ENCODE data around the gene TMEM161B.

Gene TMEM161B

GRCh38 chr5:88287846-88288527 is 19.3 kb upstream of the TMEM161B start:
- Histone ChIP-seq H3K79me2 (ENCODE audit: control insufficient read depth, insufficient read depth, low read length) (no peaks in the 10 kb centered on the region), H3K27me3 (ENCODE audit: insufficient read depth, low read length, poor library complexity) (no peaks in the 10 kb centered on the region), H3K36me3 (ENCODE audit: control insufficient read depth, insufficient read depth, low read length) (no peaks in the 10 kb centered on the region), H3K18ac (ENCODE audit: low read length) (no peak overlapping the region), H2BK5ac (ENCODE audit: low read length) (no peak overlapping the region), H3K23ac (ENCODE audit: low read length) (no peak overlapping the region), H3K4me2 (ENCODE audit: low read length) (no peak overlapping the region), H3K56ac (ENCODE audit: low read length) (no peak overlapping the region), H2BK120ac (ENCODE audit: low read depth, low read length) (no peak overlapping the region), H3K79me1 (ENCODE audit: low read length) (no peaks in the 10 kb centered on the region), H3K4me1 (ENCODE audit: control insufficient read depth, low read depth, low read length) (no peaks in the 10 kb centered on the region), H3K27ac (ENCODE audit: low read depth, low read length) (no peak overlapping the region), H4K8ac (ENCODE audit: low read depth, low read length) (no peak overlapping the region), H4K5ac (ENCODE audit: low read length) (no peak overlapping the region), H2AK5ac (ENCODE audit: low read length) (no peak overlapping the region), H3K9ac (ENCODE audit: low read length) (no peak overlapping the region), H3K4me3 (ENCODE audit: low read length) (no peak overlapping the region), H3K4ac (ENCODE audit: low read depth, low read length) (no peak overlapping the region), H2BK15ac (replicated peaks; ENCODE audit: low read depth) (no peak overlapping the region)
- no peak for DNase-seq
- no CpG with 5 or more reads among the region's 4 CpGs for WGBS (ENCODE audit: extremely low coverage, insufficient coverage, low lambda C conversion rate)

DNA sequence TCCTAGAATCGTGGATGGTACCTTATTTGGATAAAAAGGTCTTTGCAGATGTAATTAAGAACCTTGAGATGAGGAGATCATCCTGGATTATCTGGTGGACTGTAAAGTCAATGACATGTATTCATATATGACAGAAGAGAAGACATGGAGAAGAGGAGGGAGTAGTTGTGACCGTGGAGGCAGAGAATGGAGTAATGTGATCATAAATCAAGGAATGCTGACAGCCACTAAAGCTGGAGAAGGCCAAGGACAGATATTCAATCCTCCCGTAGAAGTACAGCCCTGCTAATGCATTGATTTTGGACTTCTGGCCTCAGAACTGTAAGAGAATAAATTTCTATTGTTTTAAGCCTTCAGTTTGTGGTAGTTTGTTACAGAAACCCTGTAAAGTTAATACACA is 18.7 kb upstream of the TMEM161B start:
- H3K18ac ChIP-seq (ENCODE audit: low read length), result no peak overlapping the region
- H2BK15ac ChIP-seq (replicated peaks; ENCODE audit: low read depth), result no peak overlapping the region
- no peaks in the 10 kb centered on the region for H3K36me3 ChIP-seq (ENCODE audit: control insufficient read depth, insufficient read depth, low read length)
- no peak overlapping the region for H4K5ac ChIP-seq (ENCODE audit: low read length)
- no peak overlapping the region for H3K9ac ChIP-seq (ENCODE audit: low read length)
- H3K79me1 ChIP-seq (ENCODE audit: low read length), result no peaks in the 10 kb centered on the region
- H3K4me1 ChIP-seq (ENCODE audit: control insufficient read depth, low read depth, low read length), result no peaks in the 10 kb centered on the region
- no peak overlapping the region for H3K23ac ChIP-seq (ENCODE audit: low read length)
- no peak overlapping the region for H4K8ac ChIP-seq (ENCODE audit: low read depth, low read length)
- H3K27ac ChIP-seq (ENCODE audit: low read depth, low read length), result no peak overlapping the region
- no peak overlapping the region for H3K4me3 ChIP-seq (ENCODE audit: low read length)
- no peak overlapping the region for H3K4me2 ChIP-seq (ENCODE audit: low read length)
- H3K27me3 ChIP-seq (ENCODE audit: insufficient read depth, low read length, poor library complexity), result no peaks in the 10 kb centered on the region
- H2BK120ac ChIP-seq (ENCODE audit: low read depth, low read length), result no peak overlapping the region
- no peak overlapping the region for H2BK5ac ChIP-seq (ENCODE audit: low read length)
- H3K4ac ChIP-seq (ENCODE audit: low read depth, low read length), result no peak overlapping the region
- no peak overlapping the region for H3K56ac ChIP-seq (ENCODE audit: low read length)
- no CpG with 5 or more reads among the region's 3 CpGs for WGBS (ENCODE audit: extremely low coverage, insufficient coverage, low lambda C conversion rate)
- DNase-seq, result no peak
- H2AK5ac ChIP-seq (ENCODE audit: low read length), result no peak overlapping the region
- H3K79me2 ChIP-seq (ENCODE audit: control insufficient read depth, insufficient read depth, low read length), result no peaks in the 10 kb centered on the region

DNA sequence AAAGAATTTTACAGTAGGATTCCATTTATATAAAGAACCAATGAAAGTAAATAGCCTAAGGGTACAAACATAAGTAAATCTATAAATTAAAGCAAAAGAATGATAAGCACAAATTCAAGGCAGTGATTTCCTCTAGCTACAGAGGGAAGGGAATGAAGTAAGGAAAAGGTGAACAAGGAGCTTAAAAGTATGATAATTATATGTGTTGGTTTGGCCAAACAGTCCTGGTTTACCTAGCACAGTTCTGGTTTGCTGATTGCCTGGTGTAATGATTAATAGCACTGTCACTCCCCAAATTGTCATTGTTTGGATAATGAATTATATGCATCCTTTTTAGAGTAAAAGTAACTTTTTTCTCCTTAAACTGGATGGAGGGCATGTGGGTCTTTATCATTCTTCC is 15.0 kb upstream of the TMEM161B start:
- no peak overlapping the region for H3K4me2 ChIP-seq (ENCODE audit: low read length)
- H3K23ac ChIP-seq (ENCODE audit: low read length), result no peak overlapping the region
- no peak overlapping the region for H2AK5ac ChIP-seq (ENCODE audit: low read length)
- no peak overlapping the region for H3K4ac ChIP-seq (ENCODE audit: low read depth, low read length)
- H3K27ac ChIP-seq (ENCODE audit: low read depth, low read length), result no peak overlapping the region
- H3K18ac ChIP-seq (ENCODE audit: low read length), result no peak overlapping the region
- H3K4me1 ChIP-seq (ENCODE audit: control insufficient read depth, low read depth, low read length), result no peaks in the 10 kb centered on the region
- H2BK5ac ChIP-seq (ENCODE audit: low read length), result no peak overlapping the region
- no peaks in the 10 kb centered on the region for H3K27me3 ChIP-seq (ENCODE audit: insufficient read depth, low read length, poor library complexity)
- no peak overlapping the region for H2BK120ac ChIP-seq (ENCODE audit: low read depth, low read length)
- no peaks in the 10 kb centered on the region for H3K79me2 ChIP-seq (ENCODE audit: control insufficient read depth, insufficient read depth, low read length)
- no peaks in the 10 kb centered on the region for H3K79me1 ChIP-seq (ENCODE audit: low read length)
- no peak overlapping the region for H3K56ac ChIP-seq (ENCODE audit: low read length)
- H2BK15ac ChIP-seq (replicated peaks; ENCODE audit: low read depth), result no peak overlapping the region
- no peak for DNase-seq
- no peak overlapping the region for H4K8ac ChIP-seq (ENCODE audit: low read depth, low read length)
- no peak overlapping the region for H3K9ac ChIP-seq (ENCODE audit: low read length)
- H3K4me3 ChIP-seq (ENCODE audit: low read length), result no peak overlapping the region
- no peak overlapping the region for H4K5ac ChIP-seq (ENCODE audit: low read length)
- H3K36me3 ChIP-seq (ENCODE audit: control insufficient read depth, insufficient read depth, low read length), result no peaks in the 10 kb centered on the region

- no peak overlapping the region for H3K18ac ChIP-seq (ENCODE audit: low read length)
- no CpG with 5 or more reads among the region's 3 CpGs for WGBS (ENCODE audit: extremely low coverage, insufficient coverage, low lambda C conversion rate)
Measured at GRCh38 chr5:88281322-88281721, 12.7 kb upstream of the TMEM161B start.

GRCh38 chr5:88279584-88279983 is 10.9 kb upstream of the TMEM161B start:
- H3K4me3 ChIP-seq (ENCODE audit: low read length), result no peak overlapping the region
- H3K79me2 ChIP-seq (ENCODE audit: control insufficient read depth, insufficient read depth, low read length), result no peaks in the 10 kb centered on the region
- no peak overlapping the region for H3K27ac ChIP-seq (ENCODE audit: low read depth, low read length)
- no peaks in the 10 kb centered on the region for H3K27me3 ChIP-seq (ENCODE audit: insufficient read depth, low read length, poor library complexity)
- H2AK5ac ChIP-seq (ENCODE audit: low read length), result no peak overlapping the region
- H3K36me3 ChIP-seq (ENCODE audit: control insufficient read depth, insufficient read depth, low read length), result no peaks in the 10 kb centered on the region
- no peak overlapping the region for H2BK120ac ChIP-seq (ENCODE audit: low read depth, low read length)
- no peak overlapping the region for H2BK15ac ChIP-seq (replicated peaks; ENCODE audit: low read depth)
- DNase-seq, result no peak
- H3K4ac ChIP-seq (ENCODE audit: low read depth, low read length), result no peak overlapping the region
- H4K8ac ChIP-seq (ENCODE audit: low read depth, low read length), result no peak overlapping the region
- no peak overlapping the region for H3K23ac ChIP-seq (ENCODE audit: low read length)
- H2BK5ac ChIP-seq (ENCODE audit: low read length), result no peak overlapping the region
- H3K56ac ChIP-seq (ENCODE audit: low read length), result no peak overlapping the region
- no peaks in the 10 kb centered on the region for H3K4me1 ChIP-seq (ENCODE audit: control insufficient read depth, low read depth, low read length)
- no CpG with 5 or more reads among the region's 1 CpG for WGBS (ENCODE audit: extremely low coverage, insufficient coverage, low lambda C conversion rate)
- no peak overlapping the region for H3K4me2 ChIP-seq (ENCODE audit: low read length)
- no peak overlapping the region for H4K5ac ChIP-seq (ENCODE audit: low read length)
- no peak overlapping the region for H3K9ac ChIP-seq (ENCODE audit: low read length)
- H3K18ac ChIP-seq (ENCODE audit: low read length), result no peak overlapping the region
- no peaks in the 10 kb centered on the region for H3K79me1 ChIP-seq (ENCODE audit: low read length)

More at GRCh38 chr5:88281322-88281721, 12.7 kb upstream of the TMEM161B start:
- no peak overlapping the region for H2BK120ac ChIP-seq (ENCODE audit: low read depth, low read length)
- no peaks in the 10 kb centered on the region for H3K27me3 ChIP-seq (ENCODE audit: insufficient read depth, low read length, poor library complexity)
- no peak overlapping the region for H3K23ac ChIP-seq (ENCODE audit: low read length)
- no peak overlapping the region for H2BK5ac ChIP-seq (ENCODE audit: low read length)
- no peak overlapping the region for H3K9ac ChIP-seq (ENCODE audit: low read length)
- no peaks in the 10 kb centered on the region for H3K79me1 ChIP-seq (ENCODE audit: low read length)
- no peaks in the 10 kb centered on the region for H3K79me2 ChIP-seq (ENCODE audit: control insufficient read depth, insufficient read depth, low read length)
- H3K4ac ChIP-seq (ENCODE audit: low read depth, low read length), result no peak overlapping the region
- H4K5ac ChIP-seq (ENCODE audit: low read length), result no peak overlapping the region
- H2AK5ac ChIP-seq (ENCODE audit: low read length), result no peak overlapping the region
- H2BK15ac ChIP-seq (replicated peaks; ENCODE audit: low read depth), result no peak overlapping the region
- no peak overlapping the region for H3K56ac ChIP-seq (ENCODE audit: low read length)
- H3K4me1 ChIP-seq (ENCODE audit: control insufficient read depth, low read depth, low read length), result no peaks in the 10 kb centered on the region
- no peaks in the 10 kb centered on the region for H3K36me3 ChIP-seq (ENCODE audit: control insufficient read depth, insufficient read depth, low read length)
- no peak overlapping the region for H3K4me3 ChIP-seq (ENCODE audit: low read length)
- H4K8ac ChIP-seq (ENCODE audit: low read depth, low read length), result no peak overlapping the region
- H3K4me2 ChIP-seq (ENCODE audit: low read length), result no peak overlapping the region
- no peak for DNase-seq
- H3K27ac ChIP-seq (ENCODE audit: low read depth, low read length), result no peak overlapping the region

GRCh38 chr5:88276378-88276777 is 7.7 kb upstream of the TMEM161B start:
- peaks cover under 1% of the 10 kb centered on the region for H3K79me2 ChIP-seq (ENCODE audit: control insufficient read depth, insufficient read depth, low read length)
- no peak overlapping the region for H3K9ac ChIP-seq (ENCODE audit: low read length)
- H3K79me1 ChIP-seq (ENCODE audit: low read length), result no peaks in the 10 kb centered on the region
- no peak overlapping the region for H3K4me3 ChIP-seq (ENCODE audit: low read length)
- no peak overlapping the region for H3K4me2 ChIP-seq (ENCODE audit: low read length)
- H3K18ac ChIP-seq (ENCODE audit: low read length), result no peak overlapping the region
- no peak overlapping the region for H3K27ac ChIP-seq (ENCODE audit: low read depth, low read length)
- H2AK5ac ChIP-seq (ENCODE audit: low read length), result no peak overlapping the region
- no peaks in the 10 kb centered on the region for H3K36me3 ChIP-seq (ENCODE audit: control insufficient read depth, insufficient read depth, low read length)
- no CpG with 5 or more reads among the region's 1 CpG for WGBS (ENCODE audit: extremely low coverage, insufficient coverage, low lambda C conversion rate)
- no peak overlapping the region for H3K4ac ChIP-seq (ENCODE audit: low read depth, low read length)
- H3K23ac ChIP-seq (ENCODE audit: low read length), result no peak overlapping the region
- H3K4me1 ChIP-seq (ENCODE audit: control insufficient read depth, low read depth, low read length), result no peaks in the 10 kb centered on the region
- DNase-seq, result no peak
- H2BK15ac ChIP-seq (replicated peaks; ENCODE audit: low read depth), result no peak overlapping the region
- H4K5ac ChIP-seq (ENCODE audit: low read length), result no peak overlapping the region
- H3K27me3 ChIP-seq (ENCODE audit: insufficient read depth, low read length, poor library complexity), result no peaks in the 10 kb centered on the region
- H3K56ac ChIP-seq (ENCODE audit: low read length), result no peak overlapping the region
- no peak overlapping the region for H2BK5ac ChIP-seq (ENCODE audit: low read length)
- H4K8ac ChIP-seq (ENCODE audit: low read depth, low read length), result no peak overlapping the region
- H2BK120ac ChIP-seq (ENCODE audit: low read depth, low read length), result no peak overlapping the region

All from mesendoderm (in vitro differentiated cells).